GM19467 (cell line): ENCODE measurements around the gene ALG9.
"Not testable (repeated sequence)": the region's sequence is repeated elsewhere in the genome, so short reads cannot be mapped to it uniquely, and the experiment has no call there.

ENCODE experiments used
- ATAC-seq: cut with Tn5 transposase; IDR thresholded peaks from one replicate; pipeline ENCODE4 v1.9.1; 2021; ENCODE audit warnings: mild to moderate bottlenecking, moderate library complexity; ENCODE audit not compliant: unreplicated experiment

ALG9 gene

DNA sequence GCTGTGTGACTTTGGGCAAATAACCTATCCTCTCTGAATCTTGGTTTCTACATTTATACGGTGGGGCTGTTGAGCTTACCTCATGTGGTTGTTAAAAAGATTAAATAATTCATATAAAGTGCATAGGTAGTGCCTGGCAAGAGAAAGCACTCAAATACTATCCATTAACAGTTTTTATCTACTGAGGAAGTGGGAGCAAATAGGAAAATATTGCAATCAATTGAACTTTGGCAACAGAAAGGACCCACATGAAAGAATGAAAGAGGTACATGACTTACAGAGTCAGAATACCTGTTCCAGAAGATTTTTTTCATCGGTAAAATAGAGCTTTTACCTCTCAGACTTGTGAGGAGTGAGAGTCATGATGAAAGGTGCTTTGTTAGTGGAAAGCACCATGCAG is 98.8 kb downstream of the ALG9 start:
- no peak for ATAC-seq

DNA sequence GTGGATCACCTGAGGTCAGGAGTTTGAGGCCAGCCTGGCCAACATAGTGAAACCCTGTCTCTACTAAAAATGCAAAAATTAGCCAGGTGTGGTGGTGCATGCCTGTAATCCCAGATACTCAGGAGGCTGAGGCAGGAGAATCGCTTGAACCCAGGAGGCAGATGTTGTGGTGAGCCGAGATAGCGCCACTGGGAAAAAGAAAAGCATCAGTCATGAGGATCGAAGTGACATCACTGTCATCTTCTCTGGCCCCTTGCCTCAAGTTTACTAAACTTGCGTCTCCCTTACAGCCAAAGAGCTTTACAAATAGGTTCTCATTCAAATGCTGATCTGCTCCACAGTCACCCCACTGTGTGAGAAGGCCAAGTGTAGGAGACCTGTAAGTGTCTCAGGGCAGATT is 100.2 kb downstream of the ALG9 start:
- not testable (repeated sequence) for ATAC-seq

DNA sequence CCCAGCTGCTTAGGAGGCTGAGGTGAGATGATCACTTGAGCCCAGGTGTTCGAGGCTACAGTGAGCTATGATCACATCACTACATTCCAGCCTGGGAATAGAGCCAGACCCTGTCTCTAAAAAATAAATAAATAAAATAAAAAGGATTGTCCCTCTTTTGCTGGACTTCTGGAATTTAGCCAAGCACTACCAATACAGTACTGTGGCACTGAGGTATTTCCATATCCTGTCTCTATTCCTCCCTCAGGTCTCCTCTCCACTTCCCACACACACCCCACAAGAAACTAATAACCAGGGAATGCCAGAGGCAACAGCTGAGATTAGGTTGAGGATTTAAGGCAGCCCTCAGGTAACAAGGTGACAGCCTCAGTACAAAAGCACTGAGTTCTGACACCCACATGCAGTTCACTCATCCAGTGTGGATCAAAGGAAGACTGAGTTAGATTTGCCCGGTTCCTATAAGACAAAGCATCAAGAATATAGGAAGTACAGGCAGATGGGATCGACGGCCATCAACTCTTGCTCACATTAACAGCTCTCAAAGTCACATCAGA is 100.7 kb downstream of the ALG9 start:
- no peak for ATAC-seq

DNA sequence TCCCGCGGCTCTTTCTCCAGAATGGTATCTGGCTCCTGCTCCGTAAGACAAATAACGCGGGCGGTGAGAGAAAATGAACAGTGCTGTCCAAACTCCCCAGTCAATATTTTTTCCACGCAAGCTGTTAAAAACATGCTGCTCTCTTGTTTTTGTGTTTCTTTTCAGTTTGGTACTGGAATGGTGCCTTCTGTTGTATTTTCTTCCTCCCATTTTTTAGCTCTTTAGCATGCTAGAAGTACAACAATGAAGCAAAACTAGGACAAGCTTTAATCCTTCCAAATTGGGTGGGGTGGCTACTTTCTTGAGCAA is 104.6 kb downstream of the ALG9 start:
- ATAC-seq, result no peak

DNA sequence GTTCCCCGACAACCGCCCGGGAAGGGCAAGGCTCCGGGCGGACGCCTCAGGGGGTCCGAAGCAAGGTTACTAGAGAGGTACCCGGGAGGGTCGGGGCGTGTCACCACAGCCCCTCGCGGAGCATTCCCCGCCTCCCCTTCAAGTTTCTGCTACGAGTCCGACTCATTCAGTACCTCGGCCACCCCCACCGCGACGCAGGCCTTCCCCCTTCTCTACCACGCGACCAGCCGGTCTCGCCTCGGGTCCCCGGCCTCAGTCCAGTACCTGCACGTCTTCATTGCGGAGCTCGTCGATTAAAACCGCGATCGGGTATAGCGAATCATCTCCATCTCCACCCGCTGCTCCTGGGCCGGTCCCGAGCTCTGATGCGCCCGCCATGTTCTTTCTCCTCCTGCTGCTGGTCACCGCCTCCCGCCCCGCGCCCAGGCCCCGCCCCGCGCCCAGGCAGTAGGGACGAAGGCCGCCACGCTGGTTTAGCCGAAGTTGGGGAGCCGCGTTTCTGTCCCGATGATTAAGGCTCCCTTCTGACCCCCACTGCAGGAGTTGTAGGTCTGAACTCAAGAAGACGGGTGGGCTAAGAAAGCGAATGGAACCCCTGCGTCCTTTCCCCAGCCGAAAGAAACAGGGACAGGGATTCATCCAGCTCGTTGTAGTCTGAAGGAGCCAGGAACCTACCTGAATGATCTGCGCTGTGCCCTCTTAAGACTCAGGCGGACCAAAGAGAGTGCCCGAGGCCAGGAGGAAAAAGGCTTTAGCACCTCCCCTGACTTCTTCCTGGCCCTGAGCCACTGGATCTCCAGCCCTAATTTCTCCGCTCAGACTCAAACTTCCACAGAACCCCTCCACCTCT is 105.2 kb downstream of the ALG9 start, which contains the start of gene PPP2R1B:
Gene PPP2R1B (minus strand): TSS at position 406 of the 850 bp plus-strand sequence. CDS start 28 bp downstream, at position 378.
- peak; percentile 75 for ATAC-seq

DNA sequence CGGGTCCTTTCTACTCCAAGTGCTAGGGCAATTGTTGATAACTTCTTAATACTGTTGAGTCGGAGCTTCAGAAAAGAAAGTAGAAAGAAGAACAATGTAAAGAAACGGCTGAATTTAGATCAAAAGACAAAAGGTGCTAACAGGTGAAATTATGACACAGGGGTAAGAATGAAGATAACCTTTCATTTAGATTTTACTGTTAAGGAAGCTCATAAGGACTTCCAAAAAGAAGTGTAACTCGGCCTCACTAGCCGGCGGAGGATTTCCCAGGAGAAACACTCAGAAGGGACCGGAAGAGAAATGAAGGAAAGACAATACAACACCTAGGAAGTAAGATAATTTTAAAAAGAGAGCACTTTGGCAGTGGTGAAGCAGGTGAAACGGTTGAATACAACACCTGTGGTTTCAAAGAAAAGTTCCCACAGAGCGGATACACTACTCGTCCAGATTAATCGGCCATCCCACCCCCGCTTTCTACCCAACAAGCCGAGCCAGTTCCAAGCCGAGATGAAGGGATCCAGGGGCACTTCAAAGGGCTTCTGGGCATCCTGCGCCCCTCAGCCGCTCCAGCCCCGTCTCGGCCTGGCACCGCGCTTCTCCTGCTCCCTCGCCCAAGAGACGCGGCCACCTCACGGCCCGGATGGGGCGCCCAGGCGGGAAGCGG is 105.9 kb downstream of the ALG9 start:
- peak; percentile 34 for ATAC-seq

DNA sequence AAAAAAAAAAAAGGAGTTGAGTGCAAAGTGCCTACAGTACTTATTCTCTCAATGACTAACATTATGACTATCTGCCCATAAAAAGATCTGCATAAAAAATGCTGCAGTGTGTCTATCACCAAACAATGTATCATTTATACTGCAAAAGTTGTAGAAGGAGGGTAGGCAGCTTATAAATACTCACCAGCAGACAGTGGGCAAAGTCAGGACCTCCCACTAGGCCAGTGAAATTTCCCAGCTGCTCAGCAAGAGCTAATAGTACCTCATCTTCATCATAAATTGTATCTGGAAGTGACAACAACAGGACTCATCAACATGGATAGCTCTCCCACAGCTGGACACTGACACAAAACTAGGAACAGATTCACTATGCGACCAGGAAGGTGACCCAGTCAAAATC is 106.8 kb downstream of the ALG9 start:
- no peak for ATAC-seq

DNA sequence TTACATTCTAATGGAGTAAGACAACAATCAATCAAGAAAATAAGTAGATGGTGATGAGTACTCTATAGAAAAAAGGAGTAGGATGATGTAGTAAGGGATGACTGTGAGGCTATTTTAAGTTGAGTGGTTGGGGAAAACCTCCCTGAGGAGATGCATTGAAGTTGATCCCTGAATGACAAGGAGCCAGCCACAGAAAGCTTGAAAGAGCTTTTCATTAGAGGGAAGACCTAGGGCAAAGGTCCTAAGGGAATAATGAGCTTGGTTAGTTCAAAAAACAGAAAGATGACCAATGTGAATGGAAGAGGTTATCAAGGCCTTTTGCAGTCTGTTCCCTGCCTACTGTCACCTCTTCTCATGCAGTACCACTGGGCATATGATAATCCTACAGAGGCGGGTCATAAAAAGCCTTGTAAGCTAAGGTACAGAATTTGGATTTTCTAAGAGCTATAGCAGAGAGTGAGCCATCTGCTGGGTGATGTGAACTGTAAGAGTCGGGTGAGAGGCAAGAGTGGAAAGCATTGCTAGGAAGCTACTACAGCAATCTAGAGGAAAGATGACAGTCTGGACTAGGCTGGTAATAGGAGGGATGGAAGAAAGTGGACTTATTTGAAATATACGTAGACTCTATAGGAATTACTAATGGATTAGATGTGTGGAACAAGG is 108.3 kb downstream of the ALG9 start:
- no peak for ATAC-seq

DNA sequence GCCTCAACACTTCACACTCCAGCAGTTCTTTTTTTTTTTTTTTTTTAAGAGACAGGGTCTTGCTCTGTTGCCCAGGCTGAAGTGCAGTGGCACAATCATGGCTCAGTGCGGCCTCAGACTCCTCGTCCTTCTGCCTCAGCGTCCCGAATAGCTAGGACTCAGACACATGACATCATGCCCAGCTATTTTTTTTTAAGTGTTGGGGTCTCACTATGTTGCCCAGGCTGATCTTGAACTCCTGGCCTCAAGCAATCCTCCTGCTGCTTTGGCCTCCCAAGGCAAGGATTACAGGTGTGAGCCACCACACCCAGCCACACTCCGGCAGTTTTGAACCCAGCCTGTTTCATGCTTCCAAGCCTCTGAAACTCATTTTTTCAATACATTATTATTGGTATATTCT is 108.9 kb downstream of the ALG9 start:
- no peak for ATAC-seq

DNA sequence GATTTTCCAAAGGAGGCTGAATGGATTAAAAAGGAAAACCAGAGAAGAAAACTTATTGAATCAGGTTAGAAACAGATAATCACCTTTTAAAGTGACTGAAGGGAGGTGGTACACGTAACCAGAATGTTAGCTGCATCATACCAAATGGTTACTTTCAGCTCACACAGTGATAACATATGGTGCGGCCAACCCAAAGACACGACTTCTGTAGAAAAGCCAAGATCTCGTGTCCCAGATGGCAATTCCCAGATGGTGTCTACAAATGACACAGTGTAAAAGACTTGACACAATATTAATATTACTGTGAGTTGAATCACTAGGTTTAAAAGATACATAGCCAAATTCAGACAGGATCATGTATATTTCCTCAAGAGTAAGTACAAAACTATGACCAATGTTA is 110.3 kb downstream of the ALG9 start:
- ATAC-seq, result no peak

DNA sequence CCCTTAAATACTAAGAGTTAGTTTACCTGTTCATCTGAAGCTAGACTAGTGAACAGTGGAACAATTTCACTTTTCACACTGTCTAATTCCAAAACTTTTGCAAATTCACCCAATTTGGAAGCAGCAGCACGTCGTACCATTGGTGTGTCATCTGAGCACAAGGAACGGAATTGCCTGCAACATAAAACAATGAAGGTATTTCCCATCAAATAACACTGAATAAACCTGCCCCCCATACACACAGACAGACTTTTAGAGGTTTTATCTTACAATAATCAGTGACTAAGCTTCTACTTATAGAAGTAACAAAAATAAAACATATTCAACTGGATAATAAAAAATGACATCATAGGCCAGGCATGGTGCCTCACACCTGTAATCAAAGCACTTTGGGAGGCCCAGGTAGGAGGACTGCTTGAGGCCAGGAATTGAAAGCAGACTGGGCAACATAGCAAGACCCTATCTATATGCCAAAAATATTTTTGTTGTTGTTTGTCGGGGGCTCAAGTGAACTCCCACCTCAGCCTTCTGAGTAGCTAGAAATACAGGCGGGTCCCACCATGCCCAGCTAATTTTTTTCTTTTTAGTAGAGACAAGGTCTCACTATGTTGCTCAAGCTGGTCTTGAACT is 111.5 kb downstream of the ALG9 start:
- ATAC-seq, result no peak

DNA sequence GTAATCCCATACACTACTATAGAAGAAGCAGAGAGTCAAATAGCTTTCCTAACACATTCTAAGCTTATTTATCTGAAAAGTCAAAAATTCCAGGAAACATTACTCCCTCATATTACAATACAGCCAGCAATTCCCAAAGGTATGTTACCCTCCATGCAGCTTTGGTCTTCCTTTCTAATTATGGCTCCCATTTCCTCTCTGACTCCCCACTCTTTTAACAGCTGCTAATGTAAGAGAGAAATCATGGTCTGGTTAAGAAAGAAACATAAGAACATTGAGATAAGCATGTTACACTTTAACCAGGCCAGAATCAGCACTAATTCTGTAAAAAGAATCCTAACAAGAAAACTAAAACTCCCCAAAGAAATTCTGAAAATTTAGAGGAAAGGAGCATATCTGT is 112.0 kb downstream of the ALG9 start:
- ATAC-seq, result no peak

DNA sequence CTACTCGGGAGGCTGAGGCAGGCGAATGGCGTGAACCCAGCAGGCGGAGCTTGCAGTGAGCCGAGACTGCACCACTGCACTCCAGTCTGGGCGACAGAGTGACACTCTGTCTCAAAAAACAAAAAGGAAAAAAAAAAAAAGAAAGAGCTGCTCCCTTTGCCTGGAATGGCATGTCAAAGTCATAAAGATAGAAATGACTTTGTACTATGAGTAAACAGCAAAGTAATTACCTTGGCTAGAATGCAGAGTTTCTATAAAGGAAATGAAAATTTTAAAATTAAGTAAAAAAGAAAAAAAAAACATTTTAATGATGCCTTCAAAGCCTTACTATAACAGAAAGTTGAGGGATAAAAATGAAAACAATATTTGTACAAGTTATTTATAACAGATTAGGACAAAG is 115.3 kb downstream of the ALG9 start:
- no peak for ATAC-seq

DNA sequence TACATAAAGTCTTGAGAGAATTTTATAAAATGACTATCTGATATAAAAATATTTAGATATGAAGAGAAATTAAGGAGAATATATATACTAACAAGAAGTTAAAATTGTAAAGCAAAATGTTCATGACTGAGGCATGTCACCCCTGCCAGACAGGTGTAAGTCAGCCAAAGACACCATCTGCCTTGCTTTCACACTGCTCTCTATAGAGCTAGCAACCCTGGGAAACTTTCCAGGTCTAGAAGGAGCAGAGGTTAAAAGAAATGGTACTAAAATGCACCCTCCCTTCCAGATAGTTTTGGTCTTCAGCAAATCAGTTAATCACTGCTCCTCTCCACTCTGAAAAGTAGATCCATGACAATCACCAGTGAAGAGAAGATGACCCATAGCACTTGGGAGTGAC is 121.7 kb downstream of the ALG9 start:
- no peak for ATAC-seq

DNA sequence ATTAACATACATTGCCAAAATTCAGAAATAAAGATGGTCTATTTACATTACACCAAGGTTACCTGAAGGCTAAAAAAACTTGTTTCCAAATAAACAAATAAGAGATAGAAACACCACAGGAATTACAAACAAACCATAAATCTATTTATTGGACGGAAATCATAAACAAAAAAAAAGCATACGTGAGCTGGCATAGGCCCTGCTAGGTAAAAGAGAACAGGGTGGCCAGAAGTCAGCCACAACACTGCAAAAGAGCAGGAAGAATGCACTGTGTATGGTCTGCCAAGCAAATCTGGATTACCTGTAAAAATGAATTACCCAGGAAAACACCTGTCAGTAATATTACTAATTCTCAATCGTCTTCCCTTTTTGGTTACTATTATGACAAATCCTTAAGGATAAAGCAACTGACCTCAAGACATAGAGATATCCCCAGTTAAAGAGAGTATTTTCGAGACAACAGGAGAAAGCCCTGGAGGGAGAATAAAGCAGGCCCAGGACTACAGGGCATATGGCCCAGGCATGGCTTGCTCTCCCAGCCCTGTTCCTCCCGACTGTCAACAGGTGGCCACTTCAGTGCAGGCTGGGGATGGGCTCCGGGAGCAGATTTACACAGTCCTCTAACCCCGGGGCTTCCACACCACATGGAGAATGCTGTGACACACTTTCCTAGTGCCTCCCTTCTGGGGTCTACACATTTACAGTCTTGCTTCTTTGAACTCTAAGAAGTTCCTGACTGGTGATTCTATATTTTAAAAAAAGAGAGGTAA is 123.2 kb downstream of the ALG9 start:
- no peak for ATAC-seq

DNA sequence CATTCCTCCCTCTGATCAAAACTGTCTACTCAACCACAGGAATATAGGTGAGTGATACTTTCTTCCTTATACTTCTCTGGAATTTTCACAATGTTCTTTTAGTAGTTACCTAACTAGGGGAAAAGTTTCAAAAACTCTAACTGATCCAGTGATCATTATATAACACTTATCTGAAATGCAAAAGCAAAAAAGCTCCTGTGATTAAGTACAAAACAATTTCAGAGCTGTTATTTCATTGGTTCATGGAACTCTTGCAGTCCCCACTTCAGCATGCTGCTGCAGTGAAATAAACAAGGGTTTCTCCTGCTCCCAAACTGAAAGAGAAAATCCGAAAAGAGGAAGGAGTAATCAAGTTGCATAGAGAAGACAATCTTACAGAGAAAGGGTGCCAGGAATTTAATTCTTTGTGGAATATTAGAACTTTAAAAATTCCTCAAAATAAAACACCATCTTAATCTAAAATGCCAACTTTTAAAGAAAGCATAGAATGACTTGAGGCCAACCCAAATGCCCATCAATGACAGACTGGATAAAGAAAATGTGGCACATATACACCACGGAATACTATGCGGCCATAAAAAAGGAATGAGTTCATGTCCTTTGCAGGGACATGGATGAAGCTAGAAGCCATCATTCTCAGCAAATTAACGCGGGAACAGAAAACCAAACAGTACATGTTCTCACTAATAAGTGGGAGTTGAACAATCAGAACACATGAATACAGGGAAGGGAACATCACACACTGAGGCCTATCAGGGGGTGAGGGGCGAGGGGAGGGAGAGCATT is 125.5 kb downstream of the ALG9 start:
- no peak for ATAC-seq

DNA sequence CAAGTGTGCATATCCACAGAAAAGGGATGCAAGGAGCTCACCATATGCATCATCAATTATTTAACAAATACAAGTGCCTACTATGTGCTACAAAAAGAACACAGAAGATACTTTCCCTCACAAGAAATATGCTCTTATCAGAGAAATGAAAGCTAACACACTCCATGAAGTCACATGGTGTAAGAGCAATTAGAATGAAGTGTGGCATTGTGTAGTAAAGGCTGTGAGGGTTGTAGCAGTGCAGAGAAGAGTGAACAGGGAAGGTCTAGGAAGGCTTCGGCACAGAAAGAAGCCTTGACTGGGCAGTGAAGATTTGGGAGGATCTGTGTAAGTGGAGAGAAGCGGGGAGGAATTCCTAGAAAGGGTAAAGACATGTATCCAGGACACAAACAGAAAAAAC is 127.7 kb downstream of the ALG9 start:
- no peak for ATAC-seq

DNA sequence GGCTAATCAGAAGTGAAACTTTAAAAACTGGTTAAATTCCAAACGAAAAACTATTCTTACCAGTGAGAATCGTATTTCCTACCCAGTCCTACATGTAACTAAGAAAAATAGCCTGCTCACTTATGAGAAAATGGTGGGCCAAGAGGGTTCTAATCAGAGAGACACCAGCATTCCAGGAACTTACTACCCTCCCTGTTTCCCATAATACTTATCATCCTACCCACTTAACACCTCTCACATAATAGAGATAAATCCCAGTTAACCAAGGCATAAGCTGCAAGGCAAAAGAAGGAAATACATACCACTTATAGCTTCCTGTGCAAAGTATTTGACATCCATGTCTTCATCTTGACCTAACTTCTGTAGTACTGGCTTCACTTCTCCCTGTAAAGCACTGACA is 129.6 kb downstream of the ALG9 start:
- no peak for ATAC-seq

DNA sequence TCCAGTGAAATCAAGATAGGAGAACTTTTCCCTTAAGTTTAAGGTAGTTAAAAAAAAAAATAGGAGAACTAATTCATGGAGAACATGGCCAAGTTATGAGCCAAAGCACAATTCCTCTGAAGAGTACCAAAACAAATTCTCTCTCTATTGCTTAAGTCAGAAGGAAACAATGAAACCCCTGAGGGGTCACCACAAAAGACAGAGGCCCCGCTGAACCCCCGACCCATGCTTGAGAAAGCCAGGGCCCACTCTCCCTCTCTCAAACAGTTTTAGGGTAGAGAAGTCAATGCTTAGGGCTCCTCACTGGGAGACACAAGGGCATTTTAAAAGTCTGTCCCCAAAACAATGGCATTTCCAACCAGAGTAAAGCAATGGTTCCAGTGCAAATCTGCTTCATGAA is 132.1 kb downstream of the ALG9 start:
- no peak for ATAC-seq
